OCI-LY7 (cell line): ENCODE results near the gene LDAH.

Experiments used
- EZH2phosphoT487 ChIP-seq: fragments of 200-600 bp; sonication (generic); IDR thresholded peaks from 2 replicates; pipeline ENCODE4 v1.6.1; 2018; ENCODE audit warnings: low read depth, borderline replicate concordance, mild to moderate bottlenecking, mixed run types, antibody characterized with exemption, low read length, moderate library complexity, mixed read lengths
- TF ChIP-seq, protein P1 (sequence below): fragments of 200-600 bp; sonication (generic); conservative IDR thresholded peaks from 2 replicates; pipeline ENCODE4 v1.5.1; 2014; ENCODE audit warnings: mild to moderate bottlenecking, antibody characterized with exemption, low read length, moderate library complexity, mixed read lengths

DNA sequence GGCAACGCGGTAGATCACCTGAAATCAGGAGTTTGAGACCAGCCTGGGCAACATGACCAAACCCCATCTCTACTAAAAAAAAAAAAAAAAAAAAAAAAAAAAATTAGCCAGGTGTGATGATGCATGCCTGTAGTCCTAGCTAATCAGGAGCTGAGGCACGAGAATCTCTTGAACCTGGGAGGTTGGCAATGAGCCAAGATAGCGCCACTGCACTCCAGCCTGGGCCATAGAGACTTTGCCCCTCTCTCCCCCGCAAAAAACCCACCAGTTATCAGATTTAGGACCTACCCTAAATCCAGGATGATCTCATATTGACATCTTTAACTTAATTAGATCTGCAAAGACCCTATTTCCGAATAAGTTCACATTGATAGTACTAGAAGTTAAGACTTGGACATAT lies 29.2 kb upstream of the LDAH start:
- TF ChIP-seq, protein P1, sequence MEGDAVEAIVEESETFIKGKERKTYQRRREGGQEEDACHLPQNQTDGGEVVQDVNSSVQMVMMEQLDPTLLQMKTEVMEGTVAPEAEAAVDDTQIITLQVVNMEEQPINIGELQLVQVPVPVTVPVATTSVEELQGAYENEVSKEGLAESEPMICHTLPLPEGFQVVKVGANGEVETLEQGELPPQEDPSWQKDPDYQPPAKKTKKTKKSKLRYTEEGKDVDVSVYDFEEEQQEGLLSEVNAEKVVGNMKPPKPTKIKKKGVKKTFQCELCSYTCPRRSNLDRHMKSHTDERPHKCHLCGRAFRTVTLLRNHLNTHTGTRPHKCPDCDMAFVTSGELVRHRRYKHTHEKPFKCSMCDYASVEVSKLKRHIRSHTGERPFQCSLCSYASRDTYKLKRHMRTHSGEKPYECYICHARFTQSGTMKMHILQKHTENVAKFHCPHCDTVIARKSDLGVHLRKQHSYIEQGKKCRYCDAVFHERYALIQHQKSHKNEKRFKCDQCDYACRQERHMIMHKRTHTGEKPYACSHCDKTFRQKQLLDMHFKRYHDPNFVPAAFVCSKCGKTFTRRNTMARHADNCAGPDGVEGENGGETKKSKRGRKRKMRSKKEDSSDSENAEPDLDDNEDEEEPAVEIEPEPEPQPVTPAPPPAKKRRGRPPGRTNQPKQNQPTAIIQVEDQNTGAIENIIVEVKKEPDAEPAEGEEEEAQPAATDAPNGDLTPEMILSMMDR: no peak
- no peak for TF ChIP-seq EZH2phosphoT487
